ENCODE results near the gene TAS2R50.

Gene TAS2R50

GRCh38 chr12:10943167-10943566, 43.5 kb downstream of the TAS2R50 start:
- DNase-seq = no peak

- DNase-seq = no peak
These were observed 44.6 kb downstream of the TAS2R50 start for GRCh38 chr12:10941916-10942607.

DNA sequence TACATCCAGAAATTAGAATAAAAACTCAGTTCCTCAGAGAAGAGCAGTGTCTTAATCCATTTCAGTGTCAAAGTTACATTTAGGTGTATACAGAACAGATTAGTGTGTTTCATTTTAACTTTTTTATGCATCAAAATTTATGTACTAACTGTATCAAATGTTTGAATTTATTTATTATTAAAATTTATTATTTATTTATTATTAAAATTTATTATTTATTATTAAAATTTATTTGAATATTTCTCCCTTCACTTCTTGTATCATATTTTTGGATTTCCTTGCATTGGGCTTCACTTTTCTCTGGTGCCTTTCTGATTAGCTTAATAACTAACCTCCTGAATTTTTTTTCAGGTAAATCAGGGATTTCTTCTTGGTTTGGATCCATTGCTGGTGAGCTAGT, 45.3 kb downstream of the TAS2R50 start:
- DNase-seq = no peak

DNA sequence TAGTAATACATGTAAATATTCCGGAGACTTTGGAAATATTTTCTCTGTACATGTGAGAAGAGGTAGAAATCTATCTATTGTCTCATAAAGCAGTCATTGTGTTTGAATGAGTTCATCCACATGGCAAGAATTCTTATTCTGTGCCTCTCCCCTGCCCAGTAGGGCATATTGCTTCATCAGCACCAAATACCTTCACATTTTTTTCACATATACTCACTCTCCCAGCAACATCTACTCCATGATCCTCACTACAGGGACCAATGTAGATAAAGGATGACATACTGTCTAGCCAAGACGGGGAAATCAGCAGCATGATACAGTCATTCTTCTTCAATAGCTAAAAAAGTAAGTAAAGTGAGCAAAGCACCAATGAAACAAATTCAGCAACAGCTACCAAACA, 46.3 kb downstream of the TAS2R50 start:
- DNase-seq = no peak

- DNase-seq = no peak
These were observed 47.5 kb downstream of the TAS2R50 start, which contains the start of gene TAS2R14 for GRCh38 chr12:10939163-10939562. Gene TAS2R14 (minus strand): TSS chr12:10939263. CDS start chr12:10939207, 56 bp downstream.

DNA sequence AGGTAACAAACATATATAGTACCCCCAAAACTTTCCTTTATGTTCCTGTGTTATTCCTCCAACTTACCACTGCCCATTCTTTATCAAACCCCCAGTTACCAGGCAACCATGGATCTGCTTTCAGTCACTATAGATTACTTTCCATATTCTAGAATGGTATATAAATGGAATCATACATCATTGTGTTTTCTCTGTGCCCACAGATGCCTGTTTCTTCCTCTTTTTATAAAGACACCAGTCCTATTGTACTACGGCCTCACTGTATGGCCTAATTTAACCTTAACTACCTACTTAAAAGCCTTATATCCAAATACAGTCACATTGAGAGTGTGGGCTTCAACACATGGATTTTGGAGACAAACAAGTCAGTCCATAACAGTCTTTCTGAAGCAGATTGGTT, 50.2 kb downstream of the TAS2R50 start:
- DNase-seq = no peak
